Mesothelial cell of epicardium (in vitro differentiated cells): ENCODE measurements around the gene DPYD. TPM values are rescaled to one million over a fixed set of nuclear protein-coding genes. Genes with fewer than 3 reads are reported as not detected.

Experiments used
- DNase-seq, 2 experiments: peaks; one replicate each; pipeline ENCODE4 v3.0.0; 2021; ENCODE audit warnings: low spot score in 2 of 2; ENCODE audit not compliant: unreplicated experiment in 2 of 2
- H3K27ac Mint-ChIP-seq: 2 replicates; pipeline ENCODE4 v1.8.0; 2021; ENCODE audit warnings: mixed read lengths
- H3K27me3 Mint-ChIP-seq: 2 replicates; pipeline ENCODE4 v1.8.0; 2021; ENCODE audit warnings: low read depth, mixed read lengths
- H3K36me3 Mint-ChIP-seq: 2 replicates; pipeline ENCODE4 v1.8.0; 2021; ENCODE audit warnings: mixed read lengths
- H3K4me1 Mint-ChIP-seq: 2 replicates; pipeline ENCODE4 v1.8.0; 2021; ENCODE audit warnings: mixed read lengths
- H3K4me3 Mint-ChIP-seq: 2 replicates; pipeline ENCODE4 v1.8.0; 2021; ENCODE audit warnings: mild to moderate bottlenecking, moderate library complexity, mixed read lengths
- H3K9me3 Mint-ChIP-seq: 2 replicates; pipeline ENCODE4 v1.8.0; 2021; ENCODE audit warnings: mixed read lengths
- CTCF ChIP-seq: fragments of 200-600 bp; sonication (generic); IDR thresholded peaks from one replicate; pipeline ENCODE4 v1.5.0; 2021; ENCODE audit warnings: antibody characterized with exemption; ENCODE audit not compliant: unreplicated experiment
- total RNA-seq: library from RNA; stranded (reverse); gene quantifications from 3 replicates; pipeline ENCODE4 v1.2.1, GENCODE V29; 2021

DPYD gene
- total RNA-seq, 1 donor from 2014 or later: 13.3 TPM

GRCh38 chr1:97427371-97427770 lies 493.5 kb downstream of the DPYD start:
- no peak overlapping the region for H3K27ac Mint-ChIP-seq
- no peaks in the 10 kb centered on the region for H3K36me3 Mint-ChIP-seq
- TF ChIP-seq CTCF: no peak
- H3K4me1 Mint-ChIP-seq: peaks cover 6% of the 10 kb centered on the region
- H3K27me3 Mint-ChIP-seq: peaks cover 3% of the 10 kb centered on the region
- H3K9me3 Mint-ChIP-seq: peaks cover 3% of the 10 kb centered on the region
- DNase-seq: no peak
- no peak overlapping the region for H3K4me3 Mint-ChIP-seq

- Mint-ChIP-seq H3K36me3 (no peaks in the 10 kb centered on the region), H3K27ac (no peak overlapping the region), H3K4me3 (no peak overlapping the region), H3K27me3 (peaks cover 5% of the 10 kb centered on the region), H3K9me3 (no peaks in the 10 kb centered on the region), H3K4me1 (no peaks in the 10 kb centered on the region)
- no peak for DNase-seq
- TF ChIP-seq CTCF: no peak
Measured at GRCh38 chr1:97424209-97424608, 496.6 kb downstream of the DPYD start.

GRCh38 chr1:97423403-97423802 lies 497.4 kb downstream of the DPYD start:
- no peak for TF ChIP-seq CTCF
- Mint-ChIP-seq H3K36me3 (no peaks in the 10 kb centered on the region), H3K27me3 (peaks cover 5% of the 10 kb centered on the region), H3K9me3 (no peaks in the 10 kb centered on the region), H3K27ac (no peak overlapping the region), H3K4me3 (no peak overlapping the region), H3K4me1 (no peaks in the 10 kb centered on the region)
- DNase-seq: no peak

GRCh38 chr1:97417661-97418060 lies 503.2 kb downstream of the DPYD start:
- DNase-seq: no peak
- H3K9me3 Mint-ChIP-seq: no peaks in the 10 kb centered on the region
- H3K4me3 Mint-ChIP-seq: no peak overlapping the region
- H3K4me1 Mint-ChIP-seq: no peaks in the 10 kb centered on the region
- peaks cover 4% of the 10 kb centered on the region for H3K27me3 Mint-ChIP-seq
- H3K36me3 Mint-ChIP-seq: no peaks in the 10 kb centered on the region
- TF ChIP-seq CTCF: no peak
- no peak overlapping the region for H3K27ac Mint-ChIP-seq

GRCh38 chr1:97414682-97415312 lies 506.0 kb downstream of the DPYD start:
- Mint-ChIP-seq H3K27ac (no peak overlapping the region), H3K9me3 (no peaks in the 10 kb centered on the region), H3K4me3 (no peak overlapping the region), H3K27me3 (no peaks in the 10 kb centered on the region), H3K4me1 (no peaks in the 10 kb centered on the region), H3K36me3 (no peaks in the 10 kb centered on the region)
- DNase-seq: no peak
- TF ChIP-seq CTCF: no peak

GRCh38 chr1:97412737-97413136 lies 508.1 kb downstream of the DPYD start:
- Mint-ChIP-seq H3K4me3 (no peak overlapping the region), H3K9me3 (no peaks in the 10 kb centered on the region), H3K27ac (no peak overlapping the region), H3K36me3 (no peaks in the 10 kb centered on the region), H3K4me1 (no peaks in the 10 kb centered on the region), H3K27me3 (no peaks in the 10 kb centered on the region)
- no peak for TF ChIP-seq CTCF
- DNase-seq: no peak
